WTC11 (cell line): ENCODE results near the gene VARS1. TPM values are rescaled to one million over a fixed set of nuclear protein-coding genes. Genes with fewer than 3 reads are reported as not detected.

Experiments used
- ATAC-seq: fragments of 200-7000 bp; cut with Tn5 transposase; 2 replicates; pipeline ENCODE4 v1.10.0; 2021; ENCODE audit warnings: mild to moderate bottlenecking, moderate library complexity
- CTCF ChIA-PET: fragments of 300-600 bp; sonication (Branson Sonifier 250); formaldehyde crosslinking; loops from one replicate; lab custom pipeline; 2021; ENCODE audit warnings: antibody characterized with exemption; lab: Charles Lee
- POLR2A ChIA-PET: fragments of 350-600 bp; sonication (Branson Sonifier 250); formaldehyde crosslinking; loops from one replicate; lab custom pipeline; 2021; ENCODE audit warnings: antibody characterized with exemption; lab: Charles Lee
- DNase-seq: peaks from one replicate; pipeline ENCODE4 v3.0.0; 2021; ENCODE audit warnings: low spot score
- H3K27ac Mint-ChIP-seq: 2 replicates; pipeline ENCODE4 v1.8.0; 2021; ENCODE audit warnings: mixed read lengths
- H3K27me3 Mint-ChIP-seq: 2 replicates; pipeline ENCODE4 v1.8.0; 2021; ENCODE audit warnings: low read depth, mild to moderate bottlenecking, moderate library complexity, mixed read lengths
- H3K36me3 Mint-ChIP-seq: 2 replicates; pipeline ENCODE4 v1.8.0; 2021; ENCODE audit warnings: mixed read lengths
- H3K4me1 Mint-ChIP-seq: 2 replicates; pipeline ENCODE4 v1.8.0; 2022; ENCODE audit warnings: mixed read lengths
- H3K4me3 Mint-ChIP-seq: 2 replicates; pipeline ENCODE4 v1.8.0; 2021; ENCODE audit warnings: mild to moderate bottlenecking, moderate library complexity, mixed read lengths
- H3K9me3 Mint-ChIP-seq: 2 replicates; pipeline ENCODE4 v1.8.0; 2021; ENCODE audit warnings: mixed read lengths
- EMX1 ChIP-seq: fragments of 250-450 bp; sonication (Bioruptor Pico); IDR thresholded peaks from 2 replicates; pipeline ENCODE4 v1.8.0; 2021; ENCODE audit warnings: mild to moderate bottlenecking
- FOXK1 ChIP-seq: sonication (generic); formaldehyde crosslinking; IDR thresholded peaks from 2 replicates; pipeline ENCODE4 v1.8.0; 2022; ENCODE audit warnings: mild to moderate bottlenecking, moderate library complexity, missing genetic modification reagents
- GABPB1 ChIP-seq: sonication (generic); formaldehyde crosslinking; IDR thresholded peaks from 2 replicates; pipeline ENCODE4 v1.8.1; 2023; ENCODE audit warnings: mild to moderate bottlenecking, missing genetic modification reagents
- GRHL2 ChIP-seq: fragments of 250-450 bp; sonication (Bioruptor Pico); IDR thresholded peaks from 2 replicates; pipeline ENCODE4 v1.8.0; 2022; ENCODE audit warnings: mild to moderate bottlenecking, moderate library complexity; ENCODE audit not compliant: insufficient replicate concordance, severe bottlenecking
- GTF2I ChIP-seq: fragments of 250-450 bp; sonication (Bioruptor Pico); conservative IDR thresholded peaks from 2 replicates; pipeline ENCODE4 v1.4.0; 2021; ENCODE audit warnings: mild to moderate bottlenecking
- JAZF1 ChIP-seq: fragments of 250-450 bp; sonication (Bioruptor Pico); IDR thresholded peaks from 2 replicates; pipeline ENCODE4 v1.9.0; 2021; ENCODE audit warnings: moderate library complexity, mild to moderate bottlenecking, inconsistent platforms
- NFATC4 ChIP-seq: fragments of 250-450 bp; sonication (Bioruptor Pico); IDR thresholded peaks from 2 replicates; pipeline ENCODE4 v1.9.0; 2021; ENCODE audit warnings: mild to moderate bottlenecking
- NR2C2 ChIP-seq: sonication (generic); formaldehyde crosslinking; IDR thresholded peaks from 2 replicates; pipeline ENCODE4 v1.8.0; 2022; ENCODE audit warnings: mild to moderate bottlenecking, missing genetic modification reagents
- NR3C1 ChIP-seq: sonication (generic); formaldehyde crosslinking; conservative IDR thresholded peaks from 2 replicates; pipeline ENCODE4 v1.8.1; 2023; ENCODE audit warnings: low read depth, mild to moderate bottlenecking, missing genetic modification reagents
- RORB ChIP-seq: fragments of 250-450 bp; sonication (Bioruptor Pico); IDR thresholded peaks from 2 replicates; pipeline ENCODE4 v1.9.0; 2021; ENCODE audit warnings: mild to moderate bottlenecking
- SP1 ChIP-seq: sonication (generic); formaldehyde crosslinking; conservative IDR thresholded peaks from 2 replicates; pipeline ENCODE4 v1.8.1; 2022; ENCODE audit warnings: missing genetic modification reagents
- TEAD1 ChIP-seq: sonication (generic); formaldehyde crosslinking; IDR thresholded peaks from 2 replicates; pipeline ENCODE4 v1.8.0; 2022; ENCODE audit warnings: mild to moderate bottlenecking, missing genetic modification reagents
- ZNF138 ChIP-seq: sonication (generic); formaldehyde crosslinking; conservative IDR thresholded peaks from 2 replicates; pipeline ENCODE4 v1.8.1; 2022; ENCODE audit warnings: mild to moderate bottlenecking, moderate library complexity, missing genetic modification reagents
- ZNF219 ChIP-seq: sonication (generic); formaldehyde crosslinking; IDR thresholded peaks from 2 replicates; pipeline ENCODE4 v1.8.0; 2023; ENCODE audit warnings: missing genetic modification reagents, mild to moderate bottlenecking, borderline replicate concordance
- ZNF671 ChIP-seq: fragments of 250-450 bp; sonication (Bioruptor Pico); IDR thresholded peaks from 2 replicates; pipeline ENCODE4 v1.8.0; 2021; ENCODE audit warnings: mild to moderate bottlenecking
- total RNA-seq: library from RNA; stranded (reverse); gene quantifications from 3 replicates; pipeline ENCODE4 v1.2.3, GENCODE V29; 2021
- TF ChIP-seq, protein P1 (sequence below): fragments of 250-450 bp; sonication (Bioruptor Pico); conservative IDR thresholded peaks from 2 replicates; pipeline ENCODE4 v1.9.0; 2021; ENCODE audit warnings: mild to moderate bottlenecking
- TF ChIP-seq, protein P2 (sequence below): sonication (generic); formaldehyde crosslinking; IDR thresholded peaks from 2 replicates; pipeline ENCODE4 v1.8.1; 2023; ENCODE audit warnings: mild to moderate bottlenecking, missing genetic modification reagents
- TF ChIP-seq, protein P3 (sequence below): sonication (generic); formaldehyde crosslinking; IDR thresholded peaks from 2 replicates; pipeline ENCODE4 v1.8.1; 2022; ENCODE audit warnings: mild to moderate bottlenecking, missing genetic modification reagents, moderate library complexity, borderline replicate concordance
- TF ChIP-seq, protein P4 (sequence below): sonication (generic); formaldehyde crosslinking; IDR thresholded peaks from 2 replicates; pipeline ENCODE4 v1.8.1; 2022; ENCODE audit warnings: low read depth, missing genetic modification reagents, borderline replicate concordance
- TF ChIP-seq, protein P5 (sequence below): sonication (generic); formaldehyde crosslinking; IDR thresholded peaks from 2 replicates; pipeline ENCODE4 v1.8.1; 2022; ENCODE audit warnings: mild to moderate bottlenecking, moderate library complexity, missing genetic modification reagents

VARS1 gene
- total RNA-seq, 1 experiment from 2014 or later = 177 TPM

DNA sequence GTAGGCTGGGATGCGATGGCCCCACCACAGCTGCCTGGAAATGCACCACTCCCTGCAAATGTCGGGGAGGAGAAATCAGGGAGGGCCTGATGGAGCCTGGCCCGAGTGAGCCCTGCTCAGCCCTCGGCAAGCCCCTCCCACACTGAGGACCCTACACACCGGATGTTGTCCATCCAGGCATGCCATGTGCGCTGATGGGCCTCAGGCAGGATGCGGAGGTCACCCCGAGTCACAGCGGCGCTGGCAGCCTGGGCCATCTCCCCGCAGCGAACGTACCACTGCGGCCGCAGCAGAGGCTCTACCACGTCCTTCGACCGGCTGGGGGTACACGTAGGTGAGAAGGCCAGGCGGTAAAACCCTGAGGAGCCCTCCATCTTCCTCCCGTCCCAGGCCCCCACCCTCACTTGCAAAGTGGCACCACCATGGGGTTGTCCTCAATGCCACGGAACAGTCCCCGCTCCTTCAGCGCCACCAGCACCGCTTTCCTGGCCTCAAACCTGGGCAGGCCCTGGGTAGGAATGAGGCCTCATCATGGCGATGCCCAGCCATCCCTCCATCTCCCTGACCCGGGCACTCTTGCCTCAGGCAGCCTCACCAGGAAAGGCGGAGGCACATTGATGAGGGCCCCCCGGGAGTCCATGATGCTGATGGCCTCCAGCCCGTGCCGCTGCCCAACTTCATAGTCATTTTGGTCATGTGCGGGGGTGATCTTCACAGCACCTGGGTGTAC, 13.3 kb downstream of the VARS1 start (continued):
- TF ChIP-seq, protein P1, sequence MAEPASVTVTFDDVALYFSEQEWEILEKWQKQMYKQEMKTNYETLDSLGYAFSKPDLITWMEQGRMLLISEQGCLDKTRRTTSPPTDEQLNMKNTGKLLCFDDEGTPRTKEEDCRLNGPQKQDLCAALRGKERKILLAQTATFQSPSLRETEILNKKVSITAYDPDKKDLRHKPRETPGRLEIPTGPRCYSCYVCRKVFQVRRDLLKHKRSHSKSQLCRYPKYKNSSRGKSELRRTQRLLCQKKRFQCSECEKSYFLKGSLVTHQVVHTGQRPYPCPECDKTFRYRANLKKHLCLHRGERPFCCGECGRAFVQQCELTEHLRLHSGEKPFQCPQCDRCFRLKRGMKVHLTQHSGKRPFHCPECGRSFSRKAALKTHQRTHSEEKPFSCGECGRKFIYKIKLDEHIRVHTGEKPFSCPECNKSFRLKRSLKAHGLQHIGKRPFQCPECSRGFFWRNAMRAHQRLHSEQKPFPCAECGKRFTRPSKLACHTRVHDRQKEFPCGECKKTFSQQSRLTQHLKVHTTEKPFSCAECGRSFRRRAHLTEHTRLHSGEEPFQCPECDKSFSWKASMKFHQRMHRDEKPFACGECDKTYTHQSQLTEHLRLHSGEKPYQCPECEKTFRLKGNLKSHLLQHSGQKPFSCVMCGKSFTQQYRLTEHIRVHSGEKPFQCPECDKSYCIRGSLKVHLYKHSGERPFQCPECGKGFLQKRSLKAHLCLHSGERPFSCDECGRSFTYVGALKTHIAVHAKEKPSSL (CRISPR knock-in tag) = no peak
- TF ChIP-seq ZNF138 (CRISPR knock-in tag) = no peak
- TF ChIP-seq TEAD1 (CRISPR knock-in tag) = no peak
- TF ChIP-seq, all 79 proteins: peak for 0

DNA sequence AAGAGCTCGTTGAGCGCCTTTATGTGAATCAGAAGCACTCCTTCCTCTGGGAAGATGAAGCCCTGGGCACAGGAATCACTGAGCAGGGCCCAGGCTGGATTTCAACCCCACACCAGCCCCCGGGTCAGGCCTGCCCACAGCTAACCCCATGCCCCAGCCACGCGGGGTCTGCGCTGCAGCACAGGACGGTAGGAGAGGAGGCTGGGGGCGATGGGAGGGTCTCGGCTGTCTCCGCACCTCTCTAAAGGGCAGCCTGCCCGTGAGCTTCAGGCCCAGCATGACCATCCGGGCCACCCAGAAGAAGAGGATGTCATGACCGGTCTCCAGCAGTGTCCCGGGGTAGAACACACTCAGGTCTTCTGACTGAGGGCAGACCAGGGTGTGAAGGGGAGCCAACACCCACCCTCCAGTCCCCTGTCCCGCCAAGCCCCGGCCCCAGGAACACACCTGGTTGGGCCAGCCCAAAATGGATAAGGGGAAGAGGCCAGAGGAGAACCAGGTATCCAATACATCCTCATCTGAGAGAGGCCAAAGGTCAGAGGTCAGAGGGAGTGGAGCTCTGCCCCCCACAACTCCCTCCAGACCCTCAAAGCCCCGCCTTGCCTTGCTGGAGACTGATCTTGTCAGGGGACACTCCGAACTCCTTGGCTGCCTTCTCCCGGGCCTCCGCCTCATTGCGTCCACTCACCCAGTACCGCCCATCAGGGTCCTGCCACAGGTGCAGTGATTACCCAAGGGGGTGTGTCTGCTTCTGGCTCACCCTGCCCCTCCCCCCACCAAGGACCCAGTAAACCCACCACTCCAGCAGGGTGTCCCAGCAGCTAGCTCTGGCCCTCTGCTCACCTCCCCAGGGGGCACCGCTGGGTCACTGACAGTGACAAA, 14.1 kb downstream of the VARS1 start:
- Mint-ChIP-seq H3K36me3 (peaks cover 31% of the 10 kb centered on the region), H3K4me1 (0 out of 2 replicates have a peak, but pooled peaks cover under 1% of the 10 kb centered on the region), H3K9me3 (no peaks in the 10 kb centered on the region), H3K27ac (no peak overlapping the region; the same call in 1 of the 2 replicates), H3K4me3 (no peak overlapping the region), H3K27me3 (no peaks in the 10 kb centered on the region)
- CTCF ChIA-PET = interaction anchor here (1.1 to 1.3 kb wide), 2 partner anchors 12 to 144 kb away, joined by 3 to 4 read pairs; no protein-coding TSS in a partner anchor
- ATAC-seq (no peak; the same call in 1 of the 2 replicates), DNase-seq (no peak)
- TF ChIP-seq GRHL2 (CRISPR knock-in tag) (no peak), NFATC4 (CRISPR knock-in tag) (no peak), ZNF219 (no peak), TEAD1 (CRISPR knock-in tag) (no peak), SP1 (no peak), NR3C1 (no peak), RORB (CRISPR knock-in tag) (no peak), JAZF1 (CRISPR knock-in tag) (no peak), EMX1 (no peak), GABPB1 (CRISPR knock-in tag) (no peak), GTF2I (CRISPR knock-in tag) (no peak), FOXK1 (CRISPR knock-in tag) (no peak), ZNF671 (CRISPR knock-in tag) (no peak), NR2C2 (no peak)
- TF ChIP-seq, protein P2, sequence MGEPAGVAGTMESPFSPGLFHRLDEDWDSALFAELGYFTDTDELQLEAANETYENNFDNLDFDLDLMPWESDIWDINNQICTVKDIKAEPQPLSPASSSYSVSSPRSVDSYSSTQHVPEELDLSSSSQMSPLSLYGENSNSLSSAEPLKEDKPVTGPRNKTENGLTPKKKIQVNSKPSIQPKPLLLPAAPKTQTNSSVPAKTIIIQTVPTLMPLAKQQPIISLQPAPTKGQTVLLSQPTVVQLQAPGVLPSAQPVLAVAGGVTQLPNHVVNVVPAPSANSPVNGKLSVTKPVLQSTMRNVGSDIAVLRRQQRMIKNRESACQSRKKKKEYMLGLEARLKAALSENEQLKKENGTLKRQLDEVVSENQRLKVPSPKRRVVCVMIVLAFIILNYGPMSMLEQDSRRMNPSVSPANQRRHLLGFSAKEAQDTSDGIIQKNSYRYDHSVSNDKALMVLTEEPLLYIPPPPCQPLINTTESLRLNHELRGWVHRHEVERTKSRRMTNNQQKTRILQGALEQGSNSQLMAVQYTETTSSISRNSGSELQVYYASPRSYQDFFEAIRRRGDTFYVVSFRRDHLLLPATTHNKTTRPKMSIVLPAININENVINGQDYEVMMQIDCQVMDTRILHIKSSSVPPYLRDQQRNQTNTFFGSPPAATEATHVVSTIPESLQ (CRISPR knock-in tag) = no peak
- TF ChIP-seq, protein P1 (CRISPR knock-in tag) = no peak
- TF ChIP-seq, protein P3, sequence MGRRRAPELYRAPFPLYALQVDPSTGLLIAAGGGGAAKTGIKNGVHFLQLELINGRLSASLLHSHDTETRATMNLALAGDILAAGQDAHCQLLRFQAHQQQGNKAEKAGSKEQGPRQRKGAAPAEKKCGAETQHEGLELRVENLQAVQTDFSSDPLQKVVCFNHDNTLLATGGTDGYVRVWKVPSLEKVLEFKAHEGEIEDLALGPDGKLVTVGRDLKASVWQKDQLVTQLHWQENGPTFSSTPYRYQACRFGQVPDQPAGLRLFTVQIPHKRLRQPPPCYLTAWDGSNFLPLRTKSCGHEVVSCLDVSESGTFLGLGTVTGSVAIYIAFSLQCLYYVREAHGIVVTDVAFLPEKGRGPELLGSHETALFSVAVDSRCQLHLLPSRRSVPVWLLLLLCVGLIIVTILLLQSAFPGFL (CRISPR knock-in tag) = no peak
- TF ChIP-seq, protein P4, sequence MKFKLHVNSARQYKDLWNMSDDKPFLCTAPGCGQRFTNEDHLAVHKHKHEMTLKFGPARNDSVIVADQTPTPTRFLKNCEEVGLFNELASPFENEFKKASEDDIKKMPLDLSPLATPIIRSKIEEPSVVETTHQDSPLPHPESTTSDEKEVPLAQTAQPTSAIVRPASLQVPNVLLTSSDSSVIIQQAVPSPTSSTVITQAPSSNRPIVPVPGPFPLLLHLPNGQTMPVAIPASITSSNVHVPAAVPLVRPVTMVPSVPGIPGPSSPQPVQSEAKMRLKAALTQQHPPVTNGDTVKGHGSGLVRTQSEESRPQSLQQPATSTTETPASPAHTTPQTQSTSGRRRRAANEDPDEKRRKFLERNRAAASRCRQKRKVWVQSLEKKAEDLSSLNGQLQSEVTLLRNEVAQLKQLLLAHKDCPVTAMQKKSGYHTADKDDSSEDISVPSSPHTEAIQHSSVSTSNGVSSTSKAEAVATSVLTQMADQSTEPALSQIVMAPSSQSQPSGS (CRISPR knock-in tag) = no peak
- TF ChIP-seq, protein P5, sequence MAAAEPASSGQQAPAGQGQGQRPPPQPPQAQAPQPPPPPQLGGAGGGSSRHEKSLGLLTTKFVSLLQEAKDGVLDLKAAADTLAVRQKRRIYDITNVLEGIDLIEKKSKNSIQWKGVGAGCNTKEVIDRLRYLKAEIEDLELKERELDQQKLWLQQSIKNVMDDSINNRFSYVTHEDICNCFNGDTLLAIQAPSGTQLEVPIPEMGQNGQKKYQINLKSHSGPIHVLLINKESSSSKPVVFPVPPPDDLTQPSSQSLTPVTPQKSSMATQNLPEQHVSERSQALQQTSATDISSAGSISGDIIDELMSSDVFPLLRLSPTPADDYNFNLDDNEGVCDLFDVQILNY (CRISPR knock-in tag) = no peak
- POLR2A ChIA-PET = no interaction called here
